Activated CD4-positive, alpha-beta T cell treated with anti-CD3 and anti-CD28 coated beads, Interleukin-2, amount 10 ng/mL, durations not matched to agents 24 days and 14 days (primary cell): ENCODE measurements around the gene PSAP. TPM values are rescaled to one million over a fixed set of nuclear protein-coding genes. Genes with fewer than 3 reads are reported as not detected.
A peak's percentile ranks its signal among the peaks of the same experiment; 100 is the strongest.

ENCODE experiments used
- DNase-seq: peaks from one replicate; pipeline ENCODE4 v3.0.0; 2022
- H3K27ac Mint-ChIP-seq: one replicate; pipeline ENCODE4 v1.8.0; 2022; ENCODE audit warnings: mild to moderate bottlenecking, mixed read lengths
- H3K27me3 Mint-ChIP-seq: one replicate; pipeline ENCODE4 v1.8.0; 2022; ENCODE audit warnings: mixed read lengths
- H3K36me3 Mint-ChIP-seq: one replicate; pipeline ENCODE4 v1.8.0; 2022; ENCODE audit warnings: low read depth, mild to moderate bottlenecking, mixed read lengths
- H3K4me1 Mint-ChIP-seq: one replicate; pipeline ENCODE4 v1.8.0; 2021; ENCODE audit warnings: mixed read lengths
- H3K4me3 Mint-ChIP-seq: one replicate; pipeline ENCODE4 v1.8.0; 2022; ENCODE audit warnings: mild to moderate bottlenecking, moderate library complexity, mixed read lengths
- H3K9me3 Mint-ChIP-seq: one replicate; pipeline ENCODE4 v1.8.0; 2021; ENCODE audit warnings: mixed read lengths
- intact Hi-C: fragments of 100-400 bp; cut with micrococcal nuclease; formaldehyde crosslinking; loops from one replicate; pipeline ENCODE4 v1.15.1; 2023
- total RNA-seq: library from RNA; stranded (reverse); gene quantifications from 2 replicates; pipeline ENCODE4 v1.2.3, GENCODE V29; 2022

Gene PSAP
- total RNA-seq, 1 donor from 2014 or later: 97.9 TPM

- H3K4me1 Mint-ChIP-seq: peaks cover 42% of the 10 kb centered on the region
- no peak for DNase-seq
- no peak overlapping the region for H3K27ac Mint-ChIP-seq
- peaks cover 16% of the 10 kb centered on the region for H3K36me3 Mint-ChIP-seq
- intact Hi-C loops: no loop called here
- H3K4me3 Mint-ChIP-seq: no peak overlapping the region
- no peaks in the 10 kb centered on the region for H3K9me3 Mint-ChIP-seq
- no peaks in the 10 kb centered on the region for H3K27me3 Mint-ChIP-seq
These were observed 5.3 kb downstream of the PSAP start for GRCh38 chr10:71845410-71846405.

- no peaks in the 10 kb centered on the region for H3K27me3 Mint-ChIP-seq
- H3K36me3 Mint-ChIP-seq: peaks cover 14% of the 10 kb centered on the region
- no peak overlapping the region for H3K4me3 Mint-ChIP-seq
- H3K27ac Mint-ChIP-seq: no peak overlapping the region
- peaks cover 36% of the 10 kb centered on the region for H3K4me1 Mint-ChIP-seq
- H3K9me3 Mint-ChIP-seq: no peaks in the 10 kb centered on the region
- no peak for DNase-seq
- intact Hi-C loops: no loop called here
These were observed 6.4 kb downstream of the PSAP start for GRCh38 chr10:71844695-71845094.

- intact Hi-C loops: no loop called here
- no peak overlapping the region for H3K4me3 Mint-ChIP-seq
- DNase-seq: no peak
- no peaks in the 10 kb centered on the region for H3K9me3 Mint-ChIP-seq
- H3K27me3 Mint-ChIP-seq: no peaks in the 10 kb centered on the region
- peaks cover 33% of the 10 kb centered on the region for H3K4me1 Mint-ChIP-seq
- no peak overlapping the region for H3K27ac Mint-ChIP-seq
- H3K36me3 Mint-ChIP-seq: peaks cover 14% of the 10 kb centered on the region
These were observed 7.0 kb downstream of the PSAP start for GRCh38 chr10:71844084-71844483.

GRCh38 chr10:71842856-71843686 lies 8.0 kb downstream of the PSAP start:
- Mint-ChIP-seq H3K36me3 (peaks cover 9% of the 10 kb centered on the region), H3K4me1 (peaks cover 33% of the 10 kb centered on the region), H3K4me3 (no peak overlapping the region), H3K27ac (no peak overlapping the region), H3K9me3 (no peaks in the 10 kb centered on the region), H3K27me3 (no peaks in the 10 kb centered on the region)
- no peak for DNase-seq
- intact Hi-C loops: no loop called here

- no peak overlapping the region for H3K27ac Mint-ChIP-seq
- H3K4me1 Mint-ChIP-seq: peaks cover 36% of the 10 kb centered on the region
- no peaks in the 10 kb centered on the region for H3K9me3 Mint-ChIP-seq
- DNase-seq: no peak
- H3K36me3 Mint-ChIP-seq: peaks cover 9% of the 10 kb centered on the region
- intact Hi-C loops: no loop called here
- H3K4me3 Mint-ChIP-seq: no peak overlapping the region
- no peaks in the 10 kb centered on the region for H3K27me3 Mint-ChIP-seq
These were observed 8.6 kb downstream of the PSAP start for GRCh38 chr10:71842422-71842821.

GRCh38 chr10:71840958-71841335 lies 10.1 kb downstream of the PSAP start:
- H3K4me1 Mint-ChIP-seq: peaks cover 39% of the 10 kb centered on the region
- no peaks in the 10 kb centered on the region for H3K9me3 Mint-ChIP-seq
- intact Hi-C loops: no loop called here
- H3K36me3 Mint-ChIP-seq: peaks cover 9% of the 10 kb centered on the region
- DNase-seq: no peak
- H3K27me3 Mint-ChIP-seq: no peaks in the 10 kb centered on the region
- H3K4me3 Mint-ChIP-seq: no peak overlapping the region
- no peak overlapping the region for H3K27ac Mint-ChIP-seq

- no peaks in the 10 kb centered on the region for H3K9me3 Mint-ChIP-seq
- H3K27ac Mint-ChIP-seq: no peak overlapping the region
- peaks cover 36% of the 10 kb centered on the region for H3K4me1 Mint-ChIP-seq
- no peak overlapping the region for H3K4me3 Mint-ChIP-seq
- intact Hi-C loops: no loop called here
- no peaks in the 10 kb centered on the region for H3K27me3 Mint-ChIP-seq
- no peak for DNase-seq
- peaks cover 7% of the 10 kb centered on the region for H3K36me3 Mint-ChIP-seq
These were observed 10.7 kb downstream of the PSAP start for GRCh38 chr10:71840177-71840957.

- Mint-ChIP-seq H3K4me3 (no peak overlapping the region), H3K4me1 (peaks cover 35% of the 10 kb centered on the region), H3K9me3 (no peaks in the 10 kb centered on the region), H3K27ac (no peak overlapping the region), H3K27me3 (no peaks in the 10 kb centered on the region), H3K36me3 (peaks cover 5% of the 10 kb centered on the region)
- intact Hi-C loops: loop anchor here (10.0 kb wide), 1 partner anchor 56 kb away; no protein-coding TSS in a partner anchor
- DNase-seq: no peak
These were observed 12.5 kb downstream of the PSAP start for GRCh38 chr10:71838264-71839211.

- Mint-ChIP-seq H3K9me3 (no peaks in the 10 kb centered on the region), H3K27me3 (no peaks in the 10 kb centered on the region), H3K4me3 (no peak overlapping the region), H3K4me1 (peaks cover 33% of the 10 kb centered on the region), H3K36me3 (peaks cover 4% of the 10 kb centered on the region), H3K27ac (no peak overlapping the region)
- intact Hi-C loops: loop anchor here (10.0 kb wide), 1 partner anchor 58 kb away; no protein-coding TSS in a partner anchor
- DNase-seq: peak; percentile 57
These were observed 13.8 kb downstream of the PSAP start for GRCh38 chr10:71837098-71837827.

- intact Hi-C loops: loop anchor here (10.0 kb wide), 1 partner anchor 58 kb away; no protein-coding TSS in a partner anchor
- Mint-ChIP-seq H3K36me3 (peaks cover 7% of the 10 kb centered on the region), H3K9me3 (no peaks in the 10 kb centered on the region), H3K4me3 (no peak overlapping the region), H3K4me1 (peaks cover 33% of the 10 kb centered on the region), H3K27me3 (no peaks in the 10 kb centered on the region), H3K27ac (no peak overlapping the region)
- DNase-seq: peak; percentile 49
These were observed 14.5 kb downstream of the PSAP start for GRCh38 chr10:71836596-71836974.

GRCh38 chr10:71835671-71836595 lies 15.1 kb downstream of the PSAP start:
- peaks cover 33% of the 10 kb centered on the region for H3K4me1 Mint-ChIP-seq

More at GRCh38 chr10:71835671-71836595, 15.1 kb downstream of the PSAP start:
- Mint-ChIP-seq H3K36me3 (peaks cover 9% of the 10 kb centered on the region), H3K27ac (no peak overlapping the region), H3K4me3 (no peak overlapping the region), H3K9me3 (no peaks in the 10 kb centered on the region), H3K27me3 (no peaks in the 10 kb centered on the region)
- intact Hi-C loops: loop anchor here (10.0 kb wide), 1 partner anchor 59 kb away; no protein-coding TSS in a partner anchor
- DNase-seq: no peak
